DMS 273 (cell line): ENCODE results near the gene ADGRL3.
"Not testable (repeated sequence)": the region's sequence is repeated elsewhere in the genome, so short reads cannot be mapped to it uniquely, and the experiment has no call there.

Source experiments
- DNase-seq: peaks from one replicate; lab custom pipeline; 2025; ENCODE audit not compliant: unreplicated experiment; lab: John Stamatoyannopoulos, UW

The ADGRL3 gene

DNA sequence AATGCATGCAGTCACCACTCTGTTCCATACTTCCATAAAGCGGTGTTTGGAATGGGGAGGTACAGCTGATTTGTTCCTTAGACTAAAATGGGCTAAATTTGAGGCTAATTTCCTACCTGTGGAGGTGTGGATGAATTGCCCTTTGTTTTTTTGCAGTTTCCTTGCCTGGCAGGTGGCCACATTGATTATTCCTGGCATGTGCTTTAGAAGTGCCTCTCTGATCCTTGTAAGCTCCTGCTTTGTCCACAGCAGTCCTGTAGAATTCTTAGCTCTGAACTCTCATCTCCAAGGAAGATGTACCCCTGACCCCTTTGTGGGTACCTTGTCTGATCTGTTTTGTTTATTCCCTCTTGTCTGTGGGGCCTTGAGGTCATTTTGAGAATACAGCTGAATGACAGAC is 136.8 kb downstream of the ADGRL3 start:
- no peak for DNase-seq

DNA sequence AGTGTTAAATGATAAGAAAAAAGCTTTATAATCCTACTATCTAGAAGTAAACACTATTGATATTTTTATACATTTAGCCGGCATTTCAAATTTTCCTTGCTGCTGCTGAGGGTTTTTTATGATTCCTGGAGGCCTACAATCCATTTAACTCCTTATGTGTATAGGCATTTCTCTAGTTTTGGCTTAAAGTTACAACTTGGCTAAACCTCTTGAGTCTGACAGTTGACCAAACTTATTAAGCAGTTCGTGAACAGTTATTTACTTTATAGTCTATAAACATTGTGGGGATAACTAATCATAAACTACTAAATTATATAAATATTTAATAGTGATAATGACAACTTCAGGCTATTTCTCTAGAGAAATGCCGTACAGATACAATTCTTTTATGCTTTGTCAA is 141.9 kb downstream of the ADGRL3 start:
- no peak for DNase-seq

- DNase-seq: no peak
These were observed 150.8 kb downstream of the ADGRL3 start for GRCh38 chr4:61350932-61351331.

GRCh38 chr4:61356696-61357095 is 156.6 kb downstream of the ADGRL3 start:
- no peak for DNase-seq

GRCh38 chr4:61359301-61359700 is 159.2 kb downstream of the ADGRL3 start:
- DNase-seq: no peak

DNA sequence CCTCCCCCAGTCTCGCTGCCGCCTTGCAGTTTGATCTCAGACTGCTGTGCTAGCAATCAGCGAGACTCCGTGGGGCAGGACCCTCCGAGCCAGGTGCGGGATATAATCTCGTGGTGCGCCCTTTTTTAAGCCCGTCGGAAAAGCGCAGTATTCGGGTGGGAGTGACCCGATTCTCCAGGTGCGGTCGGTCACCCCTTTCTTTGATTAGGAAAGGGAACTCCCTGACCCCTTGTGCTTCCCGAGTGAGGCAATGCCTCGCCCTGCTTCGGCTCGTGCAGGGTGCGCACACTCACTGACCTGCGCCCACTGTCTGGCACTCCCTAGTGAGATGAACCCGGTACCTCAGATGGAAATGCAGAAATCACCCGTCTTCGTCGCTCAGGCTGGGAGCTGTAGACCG is 172.7 kb downstream of the ADGRL3 start:
- not testable (repeated sequence) for DNase-seq

DNA sequence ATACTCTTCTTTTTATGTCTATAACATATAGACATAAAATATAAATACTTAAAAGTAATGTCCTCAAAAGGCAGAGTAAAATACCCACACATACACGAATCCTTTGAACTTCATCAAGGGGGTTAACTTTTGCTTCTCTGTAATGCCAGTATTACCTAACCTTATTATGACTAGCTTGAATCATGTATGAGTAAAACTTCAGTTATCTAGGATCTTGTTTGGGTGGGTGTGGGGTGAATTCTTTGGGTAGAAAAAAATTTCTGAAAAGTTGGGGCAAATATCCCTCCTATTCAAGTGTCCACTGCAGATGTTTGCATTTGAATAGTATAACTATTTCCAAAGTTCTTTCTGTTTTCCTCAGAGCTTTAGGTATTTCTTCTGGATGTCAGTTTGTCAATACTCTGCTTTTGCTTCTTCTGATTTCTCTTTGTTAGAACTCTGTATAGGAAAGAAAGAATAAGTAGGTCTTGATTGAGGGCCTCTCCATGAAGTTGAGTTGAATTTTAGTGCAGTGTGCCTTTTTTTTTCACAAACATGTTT is 173.8 kb downstream of the ADGRL3 start:
- no peak for DNase-seq

GRCh38 chr4:61374447-61374891 is 174.3 kb downstream of the ADGRL3 start:
- DNase-seq: peak; percentile 42

DNA sequence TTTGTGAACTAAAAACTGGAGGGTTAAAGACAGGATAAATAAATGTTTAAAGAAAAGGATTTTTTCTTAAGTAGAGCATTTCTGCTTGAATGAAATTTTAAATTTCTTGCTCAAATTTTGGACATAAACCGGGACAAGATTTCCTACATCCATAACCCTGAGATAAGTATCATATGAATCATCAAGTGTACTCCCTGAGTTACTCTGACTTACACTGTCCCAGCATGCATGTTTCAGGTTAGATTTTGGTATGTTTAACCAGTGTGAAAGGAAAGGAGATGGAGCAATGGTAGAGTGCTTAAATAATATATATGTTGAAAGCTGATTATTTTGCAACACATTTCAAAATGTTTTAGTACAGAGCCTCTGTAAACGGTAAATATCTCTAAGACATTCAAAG is 175.2 kb downstream of the ADGRL3 start:
- DNase-seq: no peak

- DNase-seq: no peak
These were observed 176.2 kb downstream of the ADGRL3 start for GRCh38 chr4:61376301-61376700.

GRCh38 chr4:61379406-61379805 is 179.3 kb downstream of the ADGRL3 start:
- DNase-seq: no peak

DNA sequence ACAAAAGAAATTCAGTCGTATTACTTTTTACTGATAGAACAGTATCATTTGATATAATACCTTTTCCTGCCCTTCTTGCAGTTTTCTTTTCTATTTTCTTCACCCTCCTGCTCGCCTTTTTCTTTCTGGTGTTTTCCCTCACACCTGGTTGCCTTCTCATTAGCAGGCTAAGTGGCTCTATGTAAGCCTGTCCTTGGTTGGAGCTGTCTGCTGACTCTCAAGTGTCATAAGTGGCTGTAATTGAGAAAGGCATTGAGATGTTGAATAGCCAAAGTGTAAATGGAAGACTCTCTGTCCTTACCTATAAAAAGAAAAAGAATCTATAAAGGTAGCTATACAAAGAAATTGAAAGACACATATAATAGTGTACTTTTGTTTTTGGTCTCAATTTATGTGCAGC is 180.7 kb downstream of the ADGRL3 start:
- DNase-seq: no peak

DNA sequence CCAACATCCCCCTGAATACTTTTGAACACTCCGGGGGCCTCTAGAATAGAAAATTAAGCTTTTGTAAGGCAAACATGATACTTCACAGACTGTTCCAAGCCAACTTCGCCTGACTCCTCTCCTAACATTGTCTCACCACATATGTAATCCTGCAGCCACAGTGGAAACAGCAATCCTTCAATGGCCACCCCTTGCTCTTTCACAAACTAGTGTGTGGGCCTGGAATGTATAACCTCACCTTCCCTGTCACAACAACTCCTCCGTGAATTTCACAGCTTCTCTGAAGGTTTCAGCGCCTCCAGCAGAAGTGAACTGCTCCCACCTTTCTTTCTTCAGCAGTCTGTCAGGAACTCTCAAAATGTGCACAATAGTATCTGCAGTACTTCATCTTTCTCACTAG is 185.1 kb downstream of the ADGRL3 start:
- DNase-seq: no peak

DNA sequence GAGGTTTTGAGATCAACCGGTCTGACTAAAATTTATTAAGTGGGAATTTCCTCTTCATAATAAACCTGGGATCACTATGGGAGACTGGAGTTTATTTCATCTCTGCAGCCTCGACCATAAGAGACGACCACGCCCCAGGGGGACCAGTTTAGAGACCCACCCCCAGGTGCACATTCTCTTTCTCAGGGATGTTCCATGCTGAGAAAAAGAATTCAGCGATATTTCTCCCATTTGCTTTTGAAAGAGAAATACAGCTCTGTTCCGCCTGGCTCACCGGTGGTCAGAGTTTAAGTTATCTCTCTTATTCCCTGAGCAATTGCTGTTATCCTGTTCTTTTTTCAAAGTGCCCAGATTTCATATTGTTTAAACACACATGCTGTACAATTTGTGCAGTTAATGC is 187.2 kb downstream of the ADGRL3 start:
- not testable (repeated sequence) for DNase-seq

- DNase-seq: no peak
These were observed 189.5 kb downstream of the ADGRL3 start for GRCh38 chr4:61389640-61390039.

GRCh38 chr4:61395754-61396153 is 195.6 kb downstream of the ADGRL3 start:
- no peak for DNase-seq

DNA sequence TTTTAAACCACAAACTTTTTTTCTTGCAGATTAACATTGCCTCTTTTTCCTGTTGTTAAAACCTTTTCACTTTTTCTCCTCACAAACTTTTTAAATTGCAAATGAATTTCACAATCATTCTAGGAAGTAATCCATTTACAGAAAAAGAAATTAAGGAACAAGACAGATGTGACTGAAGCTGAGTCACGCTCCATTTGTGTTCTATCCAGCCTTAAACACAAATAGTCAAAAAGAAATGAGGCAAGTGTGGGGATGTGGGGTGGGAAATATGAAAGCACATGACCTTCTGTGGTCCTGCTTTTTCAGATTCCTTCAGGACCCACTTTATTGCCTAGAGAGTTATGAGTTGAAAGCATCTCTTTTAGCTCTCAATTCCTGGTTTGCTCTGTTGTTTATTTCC is 197.0 kb downstream of the ADGRL3 start:
- DNase-seq: no peak

- DNase-seq: no peak
These were observed 200.4 kb downstream of the ADGRL3 start for GRCh38 chr4:61400439-61401038.

DNA sequence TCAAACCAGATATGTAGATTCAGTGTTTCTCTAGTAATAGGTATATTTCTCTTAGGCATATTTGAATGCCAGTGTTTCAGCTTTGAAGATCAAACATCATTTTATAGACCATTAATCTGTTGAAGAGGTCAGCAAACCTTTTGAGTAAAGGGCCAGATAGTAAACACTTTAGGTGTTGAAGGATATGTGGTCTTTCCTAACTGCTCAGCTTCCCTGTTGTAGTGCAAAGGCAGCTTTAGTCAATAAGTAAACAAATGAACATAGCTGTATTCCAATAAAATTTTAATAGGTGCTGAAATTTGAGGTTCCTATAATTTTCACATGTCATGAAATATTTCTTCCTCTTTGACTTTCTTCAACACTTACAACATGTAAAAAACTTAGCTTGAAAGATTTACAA is 201.6 kb downstream of the ADGRL3 start:
- no peak for DNase-seq

GRCh38 chr4:61405307-61405706 is 205.2 kb downstream of the ADGRL3 start:
- no peak for DNase-seq

DNA sequence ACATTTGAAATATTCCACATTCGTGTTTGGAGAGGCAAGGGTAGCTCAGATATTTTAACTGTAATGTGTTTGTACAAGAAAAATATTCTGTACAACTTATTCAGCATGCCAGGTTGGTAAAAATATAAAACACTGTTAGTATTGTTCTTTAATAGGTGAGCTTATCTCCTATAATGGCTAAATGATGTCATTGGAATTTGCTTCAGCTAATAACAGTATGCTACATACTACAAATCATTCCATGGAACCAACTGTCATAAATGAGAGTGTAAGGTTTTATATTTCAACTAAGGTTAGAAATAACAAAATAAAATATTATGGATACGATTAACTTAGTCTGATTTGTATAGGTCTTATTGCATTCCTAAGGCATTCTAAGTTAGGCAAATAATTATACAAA is 206.6 kb downstream of the ADGRL3 start:
- DNase-seq: no peak

DNA sequence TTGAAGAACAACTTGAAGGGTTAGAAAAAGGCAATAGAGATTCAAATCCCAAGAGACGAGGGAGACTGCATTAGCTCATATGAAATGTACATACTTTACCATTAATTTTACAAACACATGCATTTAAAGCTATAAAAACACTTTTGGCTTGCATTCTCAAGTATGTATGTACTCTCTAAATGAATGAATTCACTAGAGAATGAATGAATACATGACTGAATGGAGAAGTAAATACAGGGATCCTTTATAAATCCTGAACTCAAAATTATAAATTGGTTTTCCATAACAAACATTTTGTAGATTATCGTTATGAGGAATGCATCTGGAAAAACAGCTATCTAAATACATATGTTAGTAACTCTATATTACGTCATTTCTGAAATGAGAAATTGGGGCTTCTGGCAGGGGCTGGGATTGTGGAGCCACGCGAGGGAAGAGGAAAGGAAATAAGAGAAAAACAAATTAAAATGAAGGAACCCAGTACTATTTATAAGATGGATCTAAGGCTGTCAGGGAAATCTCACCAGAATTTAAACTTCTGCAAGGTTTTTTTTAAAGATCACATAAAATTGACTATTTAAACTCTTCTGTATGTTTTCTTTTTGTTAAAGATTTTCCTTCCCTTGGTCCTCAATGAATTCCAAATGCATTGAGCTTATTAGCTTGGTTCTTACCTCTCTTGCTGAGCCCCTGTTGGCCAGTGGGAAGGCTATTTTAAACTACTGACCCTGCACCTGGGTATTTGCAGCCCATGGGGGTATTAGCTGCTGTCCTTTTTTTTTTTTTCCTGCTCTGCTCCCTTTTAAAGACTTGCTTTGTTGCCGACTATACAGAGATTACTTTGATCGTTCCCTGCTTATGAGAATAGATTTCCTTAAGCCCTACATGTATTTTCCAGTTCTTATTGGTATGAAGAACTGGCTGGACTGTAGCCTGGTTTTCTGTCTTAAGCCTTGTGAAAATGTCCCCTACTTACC is 207.8 kb downstream of the ADGRL3 start:
- DNase-seq: no peak
